Dedifferentiated amniotic fluid mesenchymal stem cell (primary cell): ENCODE measurements around the gene ASIC2.

Experiments used
- DNase-seq: peaks from one replicate; pipeline ENCODE4 v3.0.0-alpha.2; 2016; ENCODE audit errors: extremely low spot score

Gene ASIC2

DNA sequence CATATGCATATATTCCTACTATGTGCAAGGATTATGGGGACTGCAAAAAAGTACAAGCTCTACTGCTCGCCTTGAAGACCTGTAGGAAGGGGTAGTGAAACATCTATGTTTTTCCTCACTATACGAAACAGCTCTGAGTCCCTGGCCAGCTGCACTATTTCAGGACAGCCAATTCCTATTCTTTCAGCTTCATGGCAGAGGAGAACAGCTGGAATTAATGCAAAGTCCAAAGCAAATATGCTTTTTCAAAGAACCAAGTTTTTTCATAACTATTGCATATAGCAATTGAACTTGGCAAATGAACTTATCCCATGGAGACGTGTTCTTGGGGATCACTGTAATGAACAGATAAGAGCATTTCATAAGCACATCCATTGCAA, 179.1 kb downstream of the ASIC2 start:
- no peak for DNase-seq

DNA sequence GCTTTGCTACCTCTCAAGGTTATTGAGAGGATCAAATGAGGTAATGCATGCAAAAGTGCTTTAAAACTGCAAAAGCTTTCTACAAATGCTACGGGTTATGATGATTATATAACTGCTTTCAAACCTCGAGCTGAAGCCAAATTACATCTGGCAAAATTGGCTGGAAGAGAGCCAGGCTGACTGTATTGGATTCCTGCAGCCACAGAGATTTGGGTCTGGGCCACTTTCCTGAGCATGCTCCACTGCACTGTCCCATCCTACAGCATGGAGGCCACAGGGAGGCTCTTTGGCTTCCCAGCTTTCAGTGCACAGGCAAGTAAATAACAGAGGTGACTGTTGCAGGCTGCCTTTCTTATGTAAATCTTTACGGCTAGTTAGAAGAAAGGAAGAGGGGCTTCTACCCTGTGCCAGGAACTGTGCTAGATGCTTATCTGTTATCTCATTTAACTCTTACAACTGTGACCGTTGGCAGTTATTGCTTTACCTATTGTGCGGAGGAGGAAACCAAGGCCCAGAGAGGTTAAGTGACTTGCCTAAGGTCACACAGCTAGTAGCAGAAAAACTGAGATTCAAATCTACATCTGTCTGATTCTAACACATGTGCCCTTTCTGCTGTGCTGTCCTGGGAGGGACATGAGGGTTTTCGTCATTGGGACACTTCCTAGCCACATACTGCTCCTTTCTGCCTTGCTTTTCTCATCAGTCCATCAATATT, 179.7 kb downstream of the ASIC2 start:
- DNase-seq, result no peak

DNA sequence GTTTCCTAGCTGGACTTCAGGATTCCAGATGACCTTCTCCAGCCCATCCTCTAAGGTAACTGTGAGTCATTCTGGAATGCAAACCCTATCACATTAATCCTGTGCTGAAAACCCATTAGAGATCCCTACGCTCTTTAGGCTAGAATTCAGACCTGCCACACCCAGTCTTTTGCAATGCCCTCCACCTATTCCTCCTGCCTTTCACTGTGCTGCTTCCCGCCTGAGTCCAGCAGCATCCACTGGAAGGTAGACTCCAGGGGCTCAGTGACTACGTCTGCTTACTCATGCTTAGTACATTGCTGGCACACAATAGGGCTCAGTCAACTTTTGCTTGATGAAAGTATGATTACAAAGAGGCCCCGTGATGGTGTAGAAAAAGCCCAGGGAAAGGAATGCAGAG, 180.3 kb downstream of the ASIC2 start:
- DNase-seq, result no peak

DNA sequence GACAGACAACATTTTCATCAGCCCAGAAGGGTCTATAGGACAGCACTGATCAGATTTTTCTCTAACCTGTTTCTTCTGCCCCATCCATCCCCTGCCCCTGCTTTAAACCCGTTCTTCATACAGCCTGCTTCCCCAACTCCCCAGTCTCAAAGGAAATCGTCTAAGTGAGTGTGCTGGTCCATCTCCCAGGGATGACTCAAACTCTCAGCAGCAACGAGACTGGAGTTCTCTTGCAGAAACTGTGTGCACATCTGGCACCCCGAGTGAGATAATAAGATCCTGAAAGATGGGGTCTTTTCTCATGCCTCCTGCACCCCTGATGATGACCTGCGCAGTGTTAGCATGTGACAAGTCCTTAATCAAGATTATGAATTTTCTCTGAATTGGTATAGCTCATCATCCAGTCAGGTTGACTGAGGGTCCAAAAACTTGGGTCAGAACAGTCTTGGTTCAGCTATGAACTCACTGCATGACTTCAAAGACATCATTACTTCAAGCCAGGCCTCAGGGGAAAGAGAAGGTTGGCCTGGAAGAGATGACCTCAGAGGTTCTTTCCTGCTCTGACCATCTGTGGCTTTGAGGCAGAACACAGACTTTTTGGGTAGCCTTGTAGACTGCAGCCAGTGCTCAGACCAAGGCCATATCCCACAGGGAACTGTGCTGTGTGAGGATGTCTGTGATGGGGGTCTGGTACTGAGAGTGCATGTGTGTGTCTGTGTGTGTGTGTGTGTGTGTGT, 183.6 kb downstream of the ASIC2 start:
- DNase-seq, result no peak

DNA sequence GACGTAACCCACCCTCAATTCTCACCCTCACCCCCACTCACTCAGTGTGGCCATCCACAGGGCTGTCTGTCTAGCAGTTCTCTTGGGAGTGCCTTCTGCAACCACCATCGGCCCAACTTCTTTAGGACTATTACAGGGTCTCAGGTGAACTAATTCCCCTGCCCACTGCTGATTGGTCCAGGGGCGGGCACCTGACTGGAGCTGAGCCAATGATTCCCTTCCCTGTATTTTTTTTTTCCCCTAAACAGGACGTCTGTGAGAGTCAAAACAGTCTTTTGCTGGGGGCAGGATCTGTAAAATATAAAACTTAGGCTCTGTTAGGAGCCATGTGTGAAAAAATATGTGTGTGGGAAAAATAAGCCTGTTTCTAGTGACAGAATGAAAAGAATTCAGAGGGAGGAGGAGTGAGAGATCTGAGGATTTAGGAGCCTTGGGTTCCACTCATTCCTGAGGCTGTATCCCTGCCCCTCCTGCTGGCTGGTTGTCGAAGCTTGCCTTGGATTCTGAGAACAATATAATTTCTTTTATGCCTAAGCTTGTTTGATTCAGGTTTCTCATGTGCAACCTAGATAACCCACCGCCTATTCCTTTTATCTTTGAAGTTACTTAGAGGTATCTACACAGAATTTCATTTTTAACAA, 186.4 kb downstream of the ASIC2 start:
- DNase-seq, result no peak

DNA sequence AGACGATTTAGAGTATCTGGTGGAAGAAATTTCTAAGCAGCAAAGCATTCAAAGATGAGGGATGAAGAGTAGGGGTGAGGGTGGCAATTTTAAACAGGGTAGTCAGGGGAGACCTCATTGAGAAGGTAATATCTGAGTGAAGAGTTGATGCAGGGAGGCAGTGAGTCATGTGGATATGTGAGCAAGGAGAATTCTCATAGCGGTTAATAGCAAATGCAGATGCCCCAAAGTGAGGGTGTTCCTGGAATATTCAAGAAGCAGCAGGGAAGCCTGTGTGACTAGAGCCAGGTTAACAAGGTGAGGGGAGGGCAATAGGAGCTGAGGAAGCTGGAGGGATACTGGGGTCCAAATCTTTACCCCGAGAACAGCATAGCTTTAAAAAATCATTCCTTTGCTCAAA, 187.2 kb downstream of the ASIC2 start:
- no peak for DNase-seq

DNA sequence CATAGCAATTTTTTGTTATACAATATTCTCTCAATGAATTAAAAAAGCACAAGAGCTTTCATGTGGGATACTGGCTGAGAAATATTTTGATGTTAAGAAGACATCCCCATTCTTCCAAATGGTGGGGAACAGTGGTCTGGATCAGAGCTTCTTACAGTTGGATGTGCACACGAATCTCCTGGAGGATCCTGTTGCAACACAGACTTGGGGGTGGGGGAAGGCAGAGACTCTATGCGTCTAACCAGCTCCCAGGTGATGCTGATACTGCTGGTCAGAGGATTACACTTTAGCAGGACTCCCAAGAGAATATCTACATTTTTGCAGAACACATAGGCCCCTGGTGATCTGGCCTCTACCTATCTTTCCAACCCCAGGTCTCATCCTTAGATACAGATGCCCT, 193.2 kb downstream of the ASIC2 start:
- no peak for DNase-seq

DNA sequence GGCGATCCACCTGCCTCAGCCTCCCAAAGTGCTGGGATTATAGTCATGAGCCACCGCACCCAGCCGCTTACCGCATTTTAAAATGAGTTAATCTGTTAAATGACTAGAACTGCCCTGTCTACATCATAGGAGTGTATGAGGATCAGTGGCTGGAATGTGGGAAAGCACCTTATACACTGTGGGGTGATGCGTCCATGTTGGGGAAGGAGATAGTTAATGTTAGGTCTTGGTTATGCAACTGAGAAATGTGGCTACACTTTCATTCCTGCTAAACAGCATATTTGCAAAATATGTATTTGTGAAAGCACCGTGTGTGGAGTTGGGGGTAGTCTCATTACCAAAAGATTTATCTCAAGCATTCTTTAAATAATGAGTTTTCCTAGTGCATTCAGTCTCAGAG, 193.8 kb downstream of the ASIC2 start:
- no peak for DNase-seq

DNA sequence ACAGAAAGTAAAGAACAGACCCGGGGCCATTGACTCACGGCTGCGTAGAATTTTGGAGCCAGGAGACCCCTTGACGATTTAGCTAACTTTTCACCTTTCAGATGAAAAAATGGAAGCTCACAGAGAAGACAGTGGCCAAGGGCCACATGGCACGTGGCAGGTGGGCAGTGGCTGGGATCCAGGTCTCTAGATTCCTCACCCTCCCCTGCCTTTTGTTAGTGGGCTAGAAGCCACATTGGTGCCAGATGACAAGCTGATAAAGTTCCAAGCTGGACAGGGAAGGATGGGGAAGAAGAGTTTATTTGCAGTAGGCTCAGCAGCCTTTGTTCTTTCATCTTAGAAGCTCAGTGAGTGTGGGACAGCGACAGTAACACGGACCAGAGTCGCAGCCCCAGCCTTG, 195.7 kb downstream of the ASIC2 start:
- DNase-seq, result no peak

DNA sequence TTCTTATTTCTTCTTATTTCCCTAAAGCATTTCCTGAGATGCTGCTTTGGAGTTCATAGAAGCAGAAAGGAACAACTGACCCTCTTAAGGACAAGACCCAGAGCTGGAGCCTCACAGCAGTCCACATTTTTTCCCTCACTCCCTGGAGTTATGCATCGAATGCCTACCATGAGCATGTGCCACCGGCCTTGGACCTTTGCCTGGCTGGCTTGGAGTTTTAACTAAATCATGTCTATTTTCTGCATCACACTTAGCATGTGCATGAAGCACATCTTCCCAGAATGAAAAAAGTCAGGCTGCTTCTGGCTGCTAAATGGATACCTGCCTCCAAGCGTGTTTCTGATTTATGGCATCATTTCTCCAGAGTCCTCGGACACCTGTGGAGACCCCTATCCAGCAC, 196.9 kb downstream of the ASIC2 start:
- DNase-seq, result no peak

DNA sequence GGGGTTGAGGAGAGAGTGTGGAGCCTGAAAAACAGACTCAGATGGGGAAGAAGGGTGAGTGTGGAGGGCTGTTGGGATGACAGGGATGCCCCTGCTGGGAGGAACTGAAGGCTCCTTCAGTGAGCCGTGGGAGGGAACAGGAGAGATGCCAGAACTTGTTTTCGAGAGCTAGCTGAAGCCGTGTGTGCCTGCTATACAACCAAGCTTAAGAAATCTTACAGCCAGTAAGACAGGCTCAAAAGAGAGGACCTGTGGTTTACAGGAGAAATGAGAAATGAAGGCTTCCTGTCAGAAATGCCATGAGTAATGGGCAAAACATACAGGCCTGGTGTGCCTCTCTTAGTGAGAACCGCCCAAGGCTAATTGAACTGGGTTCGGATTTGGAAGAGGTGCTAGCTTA, 201.8 kb downstream of the ASIC2 start:
- no peak for DNase-seq

DNA sequence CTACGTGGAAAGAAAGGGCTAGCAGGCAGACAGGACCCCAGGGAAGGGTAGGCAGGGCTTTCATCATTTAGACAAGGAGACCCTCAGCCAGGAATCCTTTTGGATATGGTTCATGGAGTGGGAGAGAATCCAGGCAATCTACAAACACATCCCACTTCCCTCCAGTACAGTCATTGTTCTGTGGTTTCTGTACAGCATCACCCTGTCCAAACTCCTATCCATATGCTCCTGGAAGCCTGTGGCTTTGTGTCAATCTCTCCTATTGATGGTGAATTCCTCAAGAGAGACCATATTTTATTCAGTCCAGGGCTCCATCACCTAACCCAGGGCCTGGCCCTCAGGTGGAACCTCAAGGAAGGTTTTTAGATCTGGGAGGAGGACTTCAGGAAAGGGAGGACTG, 202.3 kb downstream of the ASIC2 start:
- no peak for DNase-seq

DNA sequence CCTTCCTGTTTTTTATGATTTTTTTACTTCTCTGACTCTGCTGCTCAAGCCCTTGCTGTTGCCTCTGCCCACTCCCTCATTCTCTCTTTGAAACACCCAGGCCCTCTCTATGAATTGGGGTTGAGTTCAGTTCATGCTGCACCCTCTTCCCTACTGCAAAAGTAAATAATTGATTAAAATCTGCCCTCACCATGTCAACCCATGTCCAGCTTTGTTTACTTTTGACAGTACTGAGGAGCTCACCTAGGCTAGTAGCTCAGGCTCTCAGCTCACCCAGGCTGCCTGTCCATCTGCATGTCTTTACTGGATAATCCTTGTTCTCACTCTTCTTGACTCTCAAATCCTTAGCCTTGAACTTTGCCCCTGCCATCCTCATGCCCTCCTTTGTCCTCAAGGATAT, 206.2 kb downstream of the ASIC2 start:
- no peak for DNase-seq

DNA sequence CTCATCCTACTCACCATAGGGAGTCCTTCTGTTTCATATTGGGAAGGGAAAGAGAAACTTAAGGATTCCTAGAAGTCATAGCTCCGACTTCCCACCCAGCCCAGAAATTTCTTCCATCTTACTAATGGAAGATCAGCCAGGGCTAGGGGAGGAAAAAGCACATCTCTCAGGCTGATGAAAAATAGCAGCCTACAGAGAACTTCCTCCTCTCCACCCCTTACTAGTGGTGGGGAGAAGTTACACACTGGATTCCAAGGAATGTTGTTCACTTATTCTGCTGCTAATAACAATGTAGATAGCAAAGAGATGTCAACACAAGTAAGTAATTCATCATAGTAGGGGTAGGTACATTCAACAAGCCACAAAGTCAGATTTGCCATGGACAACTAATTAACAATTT, 207.1 kb downstream of the ASIC2 start:
- no peak for DNase-seq

DNA sequence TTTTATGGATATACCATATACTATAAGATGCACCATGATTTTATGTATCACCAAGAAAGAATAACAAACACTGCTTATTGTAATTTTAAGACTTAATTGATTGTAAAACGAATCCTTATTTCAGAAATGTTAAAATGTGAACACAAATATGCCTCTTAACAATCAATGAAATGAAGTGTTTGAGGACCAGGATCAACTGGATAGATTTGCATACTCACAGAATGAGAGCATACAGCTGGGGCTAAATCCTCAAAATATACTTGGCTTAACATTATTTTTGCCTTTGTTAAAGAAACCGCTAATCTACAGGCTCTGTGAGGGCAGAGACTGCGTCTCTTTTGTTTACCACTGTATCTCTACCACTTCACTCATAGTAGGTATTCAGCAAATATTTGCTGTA, 207.8 kb downstream of the ASIC2 start:
- DNase-seq, result no peak

DNA sequence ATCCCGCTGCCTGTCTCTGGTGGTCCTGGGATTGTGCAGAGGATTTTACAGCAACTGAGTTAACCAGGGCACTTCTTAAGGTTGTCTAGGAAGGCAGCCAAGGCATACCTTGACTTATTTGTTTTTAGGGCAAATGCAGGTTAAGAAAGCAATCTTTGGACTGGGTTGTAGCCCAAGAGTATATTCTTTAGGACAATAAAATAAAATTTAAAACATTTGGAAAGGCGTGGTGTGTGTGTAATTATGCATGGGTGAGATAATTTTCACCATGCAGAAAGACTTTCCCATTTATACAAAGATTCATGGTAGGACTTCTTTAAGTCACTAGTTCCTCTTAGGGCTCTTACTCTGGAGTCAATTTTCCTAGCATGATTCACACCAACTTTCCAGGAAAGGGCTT, 208.3 kb downstream of the ASIC2 start:
- DNase-seq, result no peak

DNA sequence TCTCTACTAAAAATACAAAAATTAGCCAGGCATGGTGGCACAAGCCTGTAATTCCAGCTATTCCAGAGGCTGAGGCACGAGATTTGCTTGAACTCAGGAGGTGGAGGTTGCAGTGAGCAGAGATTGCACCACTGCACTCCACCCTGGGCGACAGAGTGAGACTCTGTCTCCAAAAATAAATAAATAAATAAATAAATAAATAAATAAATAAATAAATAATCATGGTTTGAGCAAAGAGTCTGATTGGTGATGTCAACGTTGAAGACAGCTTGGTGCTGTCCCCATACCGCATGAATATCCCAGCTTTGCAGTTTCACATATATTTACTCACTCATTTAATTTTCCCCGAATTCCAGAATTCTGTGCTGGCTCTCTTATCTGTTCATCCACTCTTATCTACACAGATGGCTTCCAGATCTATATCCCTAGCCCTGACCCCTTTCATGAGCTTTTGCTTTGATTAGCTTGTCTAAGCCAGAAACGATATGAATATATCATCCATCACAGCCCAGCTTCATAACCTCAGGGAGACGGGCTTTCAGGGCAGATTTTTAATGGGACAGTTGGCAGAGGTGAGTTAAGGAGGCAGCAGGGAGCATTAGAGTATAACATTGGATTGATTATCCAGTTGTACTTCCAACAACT, 210.4 kb downstream of the ASIC2 start:
- no peak for DNase-seq

DNA sequence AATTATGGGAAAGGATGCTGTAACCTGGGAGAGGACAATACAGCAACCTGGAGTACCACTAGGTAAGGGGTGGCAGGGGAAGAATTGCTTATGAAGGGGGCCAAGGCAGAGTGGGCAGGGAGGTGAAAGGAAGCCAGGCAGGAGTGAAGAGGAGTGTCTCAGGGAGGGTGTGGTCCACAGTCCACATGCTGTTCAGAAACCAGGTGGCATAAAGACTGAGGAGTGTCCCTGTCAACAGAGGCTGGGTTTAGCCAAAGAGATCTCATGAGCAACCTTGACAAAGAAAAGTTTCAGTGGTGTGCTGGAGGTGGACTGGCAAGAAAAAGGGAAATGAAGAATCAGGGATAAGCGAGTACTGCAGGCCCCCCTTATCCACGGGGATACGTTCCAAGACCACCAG, 213.0 kb downstream of the ASIC2 start:
- no peak for DNase-seq

DNA sequence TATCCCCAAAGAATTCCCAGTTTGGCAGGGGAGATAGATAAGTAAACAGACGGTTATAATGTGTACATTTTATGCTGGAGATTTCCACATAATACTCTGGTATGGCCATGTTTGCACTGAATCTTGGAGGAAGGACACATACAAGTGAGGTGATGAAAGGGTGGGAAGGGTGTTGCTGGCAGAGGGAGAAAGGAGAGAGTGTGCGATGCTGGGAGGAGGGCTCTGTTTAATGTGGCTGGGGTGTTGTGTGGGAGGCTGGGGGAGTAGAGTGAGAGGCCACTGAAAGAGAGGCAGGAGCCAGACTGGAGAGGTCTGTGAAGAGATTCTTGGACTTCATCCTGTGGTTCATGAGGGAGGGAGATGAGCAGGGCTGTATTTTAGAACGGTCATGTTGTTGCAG, 213.9 kb downstream of the ASIC2 start:
- DNase-seq, result no peak

DNA sequence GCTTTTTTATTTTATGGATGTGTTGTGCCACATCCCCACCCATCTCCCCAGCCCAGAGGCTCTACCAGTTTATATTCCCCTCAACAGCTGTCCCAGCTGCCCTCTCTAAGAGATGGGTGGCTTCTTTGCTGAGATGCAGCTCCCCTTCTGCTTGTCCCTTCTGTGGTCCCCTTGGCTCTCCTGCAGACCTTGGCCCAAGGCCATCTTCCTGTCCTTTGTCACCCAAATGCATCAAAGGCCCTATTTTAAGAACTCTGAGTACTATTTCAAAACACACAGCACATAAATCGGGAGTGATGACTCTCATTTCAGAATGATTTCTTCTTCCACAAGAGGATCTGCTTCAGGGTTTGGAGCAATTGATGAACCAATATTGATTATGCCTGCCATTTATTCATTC, 216.1 kb downstream of the ASIC2 start:
- DNase-seq, result no peak

DNA sequence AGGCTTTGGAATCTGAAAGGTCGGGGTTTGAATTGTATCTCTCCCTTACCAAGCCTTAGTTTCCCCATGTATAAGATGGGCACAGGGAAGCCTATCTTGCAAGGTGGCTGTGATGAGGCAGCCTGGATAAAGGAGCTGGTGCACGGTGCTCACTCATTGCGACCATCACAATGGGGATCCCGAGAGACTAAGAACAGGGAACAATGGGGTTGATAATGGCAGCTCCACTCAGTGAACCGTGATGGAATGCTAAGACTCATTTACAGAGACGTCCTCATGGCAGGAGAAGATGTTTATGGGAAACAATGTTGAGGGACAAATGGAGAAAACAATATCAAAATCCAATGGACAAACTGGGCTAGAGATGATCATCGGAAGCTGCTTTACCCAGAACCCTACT, 219.7 kb downstream of the ASIC2 start:
- no peak for DNase-seq

DNA sequence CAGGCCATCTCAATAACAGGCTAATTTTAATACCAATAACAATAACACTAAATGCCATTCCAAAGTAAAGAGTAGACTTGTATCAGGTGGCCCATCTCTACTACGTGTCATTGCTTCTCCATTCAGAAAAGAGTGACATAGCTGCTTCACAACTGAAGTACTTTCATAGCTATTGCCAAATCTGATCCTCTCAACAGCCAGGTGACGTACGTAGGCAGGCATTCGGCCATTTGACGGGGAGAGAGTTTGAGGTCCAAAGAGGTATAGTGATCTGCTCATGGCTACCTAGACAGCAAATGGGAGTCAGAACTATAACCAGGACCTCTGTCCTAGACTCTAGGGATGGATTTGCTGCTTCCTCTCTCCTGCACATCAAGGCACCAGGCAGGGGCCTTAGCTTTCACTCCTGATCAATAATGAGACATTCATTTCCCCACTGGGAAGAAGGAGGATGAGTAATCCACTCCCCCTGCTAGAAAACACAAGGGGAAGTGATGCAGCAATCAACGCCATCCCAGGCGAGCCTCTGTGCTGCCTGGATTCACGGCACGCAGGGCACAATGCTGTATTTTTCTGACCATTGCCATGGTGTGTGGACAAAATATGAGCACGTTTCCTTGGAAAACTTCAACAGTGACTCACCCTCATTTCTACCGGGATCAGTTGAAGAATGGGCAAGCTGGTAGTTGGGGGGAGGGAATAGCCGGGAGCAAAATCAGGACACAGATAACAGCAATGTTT, 220.5 kb downstream of the ASIC2 start:
- no peak for DNase-seq
